ENCODE data around the gene ZSCAN1. TPM values are rescaled to one million over a fixed set of nuclear protein-coding genes. Genes with fewer than 3 reads are reported as not detected.

The ZSCAN1 gene
- total and polyA plus RNA-seq, 2 donors from 2014 or later, result 0.98 to 2.8 TPM

DNA sequence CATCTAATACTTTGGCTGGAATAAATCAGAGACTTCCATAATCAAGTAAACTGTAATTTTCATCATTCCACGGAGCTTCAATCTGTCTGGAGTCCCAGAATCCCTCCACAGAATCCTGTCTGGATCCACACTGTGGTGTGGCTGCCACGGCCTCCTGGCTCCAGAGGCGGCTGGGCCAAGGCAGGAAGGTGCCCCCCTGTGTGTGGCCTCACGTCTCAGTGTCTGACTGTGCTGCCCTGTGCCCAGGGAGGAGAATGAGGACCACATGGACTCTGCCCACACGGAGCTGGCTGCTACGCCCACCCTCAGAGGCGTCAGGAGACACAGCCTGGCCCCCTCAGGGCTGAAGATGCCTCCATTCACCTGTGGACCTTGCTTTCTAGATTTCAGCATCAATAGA is 13.0 kb downstream of the ZSCAN1 start:
- FAIRE-seq (no peak), DNase-seq (no peak)
- no peaks in the 10 kb centered on the region for H3K36me3 ChIP-seq (ENCODE audit: control insufficient read depth in 2 of 3, insufficient read depth in 3 of 3, low read length in 3 of 3)
- H3K27ac ChIP-seq (ENCODE audit: low read depth in 2 of 2, low read length in 2 of 2), result no peak overlapping the region
- no peak overlapping the region for H3K4me3 ChIP-seq (ENCODE audit: low read length in 3 of 3)
- no peak overlapping the region for H3K9ac ChIP-seq (ENCODE audit: low read length in 3 of 3)
- intact Hi-C loops (cut with DNase I), result no loop called here
- H3K9me3 ChIP-seq (ENCODE audit: control insufficient read depth in 2 of 3, insufficient read depth in 1 of 3, low read length in 3 of 3), result peaks cover 0 to 16% (median 0%) of the 10 kb centered on the region in 3 donors
- H3K4me1 ChIP-seq (ENCODE audit: control insufficient read depth in 2 of 3, insufficient read depth in 2 of 3, low read depth in 1 of 3, low read length in 3 of 3), result no peaks in the 10 kb centered on the region
- TF ChIP-seq, protein P1, sequence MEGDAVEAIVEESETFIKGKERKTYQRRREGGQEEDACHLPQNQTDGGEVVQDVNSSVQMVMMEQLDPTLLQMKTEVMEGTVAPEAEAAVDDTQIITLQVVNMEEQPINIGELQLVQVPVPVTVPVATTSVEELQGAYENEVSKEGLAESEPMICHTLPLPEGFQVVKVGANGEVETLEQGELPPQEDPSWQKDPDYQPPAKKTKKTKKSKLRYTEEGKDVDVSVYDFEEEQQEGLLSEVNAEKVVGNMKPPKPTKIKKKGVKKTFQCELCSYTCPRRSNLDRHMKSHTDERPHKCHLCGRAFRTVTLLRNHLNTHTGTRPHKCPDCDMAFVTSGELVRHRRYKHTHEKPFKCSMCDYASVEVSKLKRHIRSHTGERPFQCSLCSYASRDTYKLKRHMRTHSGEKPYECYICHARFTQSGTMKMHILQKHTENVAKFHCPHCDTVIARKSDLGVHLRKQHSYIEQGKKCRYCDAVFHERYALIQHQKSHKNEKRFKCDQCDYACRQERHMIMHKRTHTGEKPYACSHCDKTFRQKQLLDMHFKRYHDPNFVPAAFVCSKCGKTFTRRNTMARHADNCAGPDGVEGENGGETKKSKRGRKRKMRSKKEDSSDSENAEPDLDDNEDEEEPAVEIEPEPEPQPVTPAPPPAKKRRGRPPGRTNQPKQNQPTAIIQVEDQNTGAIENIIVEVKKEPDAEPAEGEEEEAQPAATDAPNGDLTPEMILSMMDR (IDR thresholded peaks at IDR 0.05; ENCODE audit: borderline replicate concordance, extremely low read depth, insufficient read depth), result no peak
- H3K27me3 ChIP-seq (ENCODE audit: control insufficient read depth, insufficient read depth, low read length), result no peaks in the 10 kb centered on the region

- no peak overlapping the region for H3K27ac ChIP-seq (ENCODE audit: low read depth in 2 of 2, low read length in 2 of 2)
- FAIRE-seq (no peak), DNase-seq (no peak)
- intact Hi-C loops (cut with DNase I), result no loop called here
- H3K9me3 ChIP-seq (ENCODE audit: control insufficient read depth in 2 of 3, insufficient read depth in 1 of 3, low read length in 3 of 3), result peaks cover 0 to 16% (median 0%) of the 10 kb centered on the region in 3 donors
- H3K36me3 ChIP-seq (ENCODE audit: control insufficient read depth in 2 of 3, insufficient read depth in 3 of 3, low read length in 3 of 3), result no peaks in the 10 kb centered on the region
- no peaks in the 10 kb centered on the region for H3K4me1 ChIP-seq (ENCODE audit: control insufficient read depth in 2 of 3, insufficient read depth in 2 of 3, low read depth in 1 of 3, low read length in 3 of 3)
- H3K27me3 ChIP-seq (ENCODE audit: control insufficient read depth, insufficient read depth, low read length), result no peaks in the 10 kb centered on the region
- H3K4me3 ChIP-seq (ENCODE audit: low read length in 3 of 3), result no peak overlapping the region
- TF ChIP-seq, protein P1 (IDR thresholded peaks at IDR 0.05; ENCODE audit: borderline replicate concordance, extremely low read depth, insufficient read depth), result no peak
- H3K9ac ChIP-seq (ENCODE audit: low read length in 3 of 3), result no peak overlapping the region
Measured at GRCh38 chr19:58047672-58048071, 13.8 kb downstream of the ZSCAN1 start.

- Histone ChIP-seq H3K9ac (ENCODE audit: low read length in 3 of 3) (no peak overlapping the region), H3K36me3 (ENCODE audit: control insufficient read depth in 2 of 3, insufficient read depth in 3 of 3, low read length in 3 of 3) (no peaks in the 10 kb centered on the region), H3K9me3 (ENCODE audit: control insufficient read depth in 2 of 3, insufficient read depth in 1 of 3, low read length in 3 of 3) (peaks cover 0 to 6% (median 0%) of the 10 kb centered on the region in 3 donors), H3K4me3 (ENCODE audit: low read length in 3 of 3) (no peak overlapping the region), H3K27me3 (ENCODE audit: control insufficient read depth, insufficient read depth, low read length) (no peaks in the 10 kb centered on the region), H3K27ac (ENCODE audit: low read depth in 2 of 2, low read length in 2 of 2) (no peak overlapping the region), H3K4me1 (ENCODE audit: control insufficient read depth in 2 of 3, insufficient read depth in 2 of 3, low read depth in 1 of 3, low read length in 3 of 3) (peaks cover 0 to 5% (median 0%) of the 10 kb centered on the region in 3 donors)
- TF ChIP-seq, protein P1 (IDR thresholded peaks at IDR 0.05; ENCODE audit: borderline replicate concordance, extremely low read depth, insufficient read depth), result no peak
- intact Hi-C loops (cut with DNase I), result no loop called here
- FAIRE-seq (no peak), DNase-seq (peak in 1 of 5 donors; percentile 37)
Measured at GRCh38 chr19:58052256-58052655, 18.4 kb downstream of the ZSCAN1 start.

Measured in kidney (tissue), 14 donors.